Prostate gland (tissue), 2 donors: ENCODE data around the gene TANC1.

ENCODE experiments used
- POLR2A ChIP-seq: fragments of 450-650 bp; IDR thresholded peaks from one replicate; pipeline ENCODE4 v1.6.1; 2016; ENCODE audit warnings: antibody characterized with exemption, mild to moderate bottlenecking
- POLR2AphosphoS5 ChIP-seq: sonication (generic); formaldehyde crosslinking; IDR thresholded peaks from one replicate; pipeline ENCODE4 v1.6.1; 2017; ENCODE audit warnings: antibody characterized with exemption
- TF ChIP-seq, protein P1 (sequence below), 4 experiments: fragments of 200-600 bp in 2 of 4; fragments of 450-650 bp in 2 of 4; sonication (generic) in 2 of 4; IDR thresholded peaks; 1 replicate in 3 of 4; 2 replicates in 1 of 4; pipeline ENCODE4 v1.5.1; 2016 to 2019; ENCODE audit warnings: antibody characterized with exemption in 4 of 4, mild to moderate bottlenecking in 2 of 4, moderate library complexity in 2 of 4

DNA sequence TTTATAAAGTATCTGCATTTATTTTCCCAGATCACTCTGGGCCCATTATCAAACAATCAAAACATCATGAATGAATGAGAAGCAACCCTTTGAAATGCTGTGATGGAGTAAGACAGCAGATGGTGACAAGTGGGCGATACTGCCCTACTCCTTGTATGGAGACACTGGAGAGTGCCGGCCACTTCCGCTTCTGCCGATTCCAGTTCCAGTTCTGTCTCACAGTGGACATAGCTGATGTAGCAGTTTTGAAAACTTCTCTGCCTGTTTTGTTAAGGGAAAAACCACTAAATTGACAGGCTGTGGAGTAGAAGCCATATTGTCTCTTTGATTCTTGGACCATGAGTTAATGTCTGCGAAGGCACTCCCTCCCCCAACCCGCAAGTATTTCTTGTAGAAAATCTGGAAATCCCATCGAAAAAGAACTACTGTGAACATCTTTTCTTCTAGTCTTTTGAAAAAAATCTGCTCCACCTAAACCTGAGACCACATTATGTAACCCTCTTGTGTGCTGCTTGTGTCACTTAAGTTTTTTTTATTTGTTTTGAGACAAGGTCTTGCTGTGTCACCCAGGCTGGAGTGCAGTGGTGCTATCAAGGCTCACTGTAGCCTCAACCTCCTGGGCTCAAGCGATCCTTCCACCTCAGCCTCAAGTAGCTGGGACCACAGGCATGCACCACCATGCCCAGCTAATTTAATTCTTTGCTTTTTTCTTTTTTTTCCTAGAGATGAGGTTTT is 133.5 kb downstream of the TANC1 start:
- TF ChIP-seq, protein P1, sequence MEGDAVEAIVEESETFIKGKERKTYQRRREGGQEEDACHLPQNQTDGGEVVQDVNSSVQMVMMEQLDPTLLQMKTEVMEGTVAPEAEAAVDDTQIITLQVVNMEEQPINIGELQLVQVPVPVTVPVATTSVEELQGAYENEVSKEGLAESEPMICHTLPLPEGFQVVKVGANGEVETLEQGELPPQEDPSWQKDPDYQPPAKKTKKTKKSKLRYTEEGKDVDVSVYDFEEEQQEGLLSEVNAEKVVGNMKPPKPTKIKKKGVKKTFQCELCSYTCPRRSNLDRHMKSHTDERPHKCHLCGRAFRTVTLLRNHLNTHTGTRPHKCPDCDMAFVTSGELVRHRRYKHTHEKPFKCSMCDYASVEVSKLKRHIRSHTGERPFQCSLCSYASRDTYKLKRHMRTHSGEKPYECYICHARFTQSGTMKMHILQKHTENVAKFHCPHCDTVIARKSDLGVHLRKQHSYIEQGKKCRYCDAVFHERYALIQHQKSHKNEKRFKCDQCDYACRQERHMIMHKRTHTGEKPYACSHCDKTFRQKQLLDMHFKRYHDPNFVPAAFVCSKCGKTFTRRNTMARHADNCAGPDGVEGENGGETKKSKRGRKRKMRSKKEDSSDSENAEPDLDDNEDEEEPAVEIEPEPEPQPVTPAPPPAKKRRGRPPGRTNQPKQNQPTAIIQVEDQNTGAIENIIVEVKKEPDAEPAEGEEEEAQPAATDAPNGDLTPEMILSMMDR (IDR thresholded peaks at IDR 0.05), result no peak
- TF ChIP-seq POLR2A, result no peak
- TF ChIP-seq POLR2AphosphoS5, result no peak
